NCI-H146 (cell line): ENCODE measurements around the gene UNC5A.
A peak's percentile ranks its signal among the peaks of the same experiment; 100 is the strongest.

Source experiments
- DNase-seq: peaks from one replicate; lab custom pipeline; 2025; lab: John Stamatoyannopoulos, UW

Gene UNC5A

GRCh38 chr5:176781638-176782570 is 28.5 kb upstream of the UNC5A start:
- DNase-seq: no peak

- DNase-seq: no peak
Observed at GRCh38 chr5:176784218-176785165, 25.9 kb upstream of the UNC5A start.

- no peak for DNase-seq
Observed at GRCh38 chr5:176785184-176786145, 24.9 kb upstream of the UNC5A start.

GRCh38 chr5:176787676-176788075 is 22.7 kb upstream of the UNC5A start:
- DNase-seq: no peak

GRCh38 chr5:176788091-176788490 is 22.3 kb upstream of the UNC5A start:
- peak; percentile 31 for DNase-seq

- DNase-seq: no peak
Observed at GRCh38 chr5:176788941-176789872, 21.2 kb upstream of the UNC5A start.

GRCh38 chr5:176789873-176790615 is 20.3 kb upstream of the UNC5A start:
- peak; percentile 73 for DNase-seq

GRCh38 chr5:176790941-176791340 is 19.4 kb upstream of the UNC5A start:
- no peak for DNase-seq

GRCh38 chr5:176792655-176793342 is 17.6 kb upstream of the UNC5A start:
- no peak for DNase-seq

- DNase-seq: no peak
Observed at GRCh38 chr5:176793343-176793699, 17.0 kb upstream of the UNC5A start.

- no peak for DNase-seq
Observed at GRCh38 chr5:176793736-176794135, 16.6 kb upstream of the UNC5A start.

- DNase-seq: no peak
Observed at GRCh38 chr5:176794509-176794908, 15.8 kb upstream of the UNC5A start.

GRCh38 chr5:176796411-176796810 is 13.9 kb upstream of the UNC5A start:
- DNase-seq: no peak

GRCh38 chr5:176796970-176797369 is 13.4 kb upstream of the UNC5A start:
- DNase-seq: no peak

GRCh38 chr5:176797456-176798050 is 12.8 kb upstream of the UNC5A start:
- no peak for DNase-seq

GRCh38 chr5:176798086-176798876 is 12.1 kb upstream of the UNC5A start:
- DNase-seq: no peak

- DNase-seq: no peak
Observed at GRCh38 chr5:176798949-176799348, 11.4 kb upstream of the UNC5A start.

- DNase-seq: no peak
Observed at GRCh38 chr5:176799488-176799887, 10.9 kb upstream of the UNC5A start.
